Panc1 (cell line): ENCODE results near the gene FUT8. TPM values are rescaled to one million over a fixed set of nuclear protein-coding genes. Genes with fewer than 3 reads are reported as not detected.
"Not testable (repeated sequence)": the region's sequence is repeated elsewhere in the genome, so short reads cannot be mapped to it uniquely, and the experiment has no call there.

Source experiments
- ATAC-seq: fragments of 200-7000 bp; cut with Tn5 transposase; 2 replicates; pipeline ENCODE4 v1.9.1; 2020; ENCODE audit warnings: mild to moderate bottlenecking, moderate library complexity
- BruUV-seq: library from RNA; stranded (reverse); fragments of 400-500 nt; replicated peaks from 2 replicates; lab custom pipeline; 2021; lab: Mats Ljungman, UMichigan
- CTCF ChIA-PET: fragments of 300-600 bp; sonication (Branson Sonifier 250); formaldehyde crosslinking; loops from one replicate; lab custom pipeline; 2022; ENCODE audit warnings: antibody characterized with exemption; lab: Charles Lee
- POLR2A ChIA-PET: fragments of 300-600 bp; sonication (Branson Sonifier 250); formaldehyde crosslinking; loops from one replicate; lab custom pipeline; 2022; ENCODE audit warnings: antibody characterized with exemption; lab: Charles Lee
- DNase-seq: peaks from one replicate; pipeline ENCODE4 v3.0.0-alpha.2; 2010; ENCODE audit warnings: low read depth, low spot score
- H3K27ac ChIP-seq: 2 replicates; pipeline ENCODE4 v1.5.1; 2011; ENCODE audit warnings: mild to moderate bottlenecking, low read length, inconsistent platforms
- H3K27me3 ChIP-seq: fragments of 200-500 bp; sonication (Bioruptor generic); 2 replicates; pipeline ENCODE4 v1.6.0; 2014; ENCODE audit warnings: low read length, inconsistent platforms; ENCODE audit not compliant: control insufficient read depth, insufficient read depth
- H3K36me3 ChIP-seq: fragments of 200-500 bp; sonication (Bioruptor generic); 2 replicates; pipeline ENCODE4 v1.5.1; 2014; ENCODE audit warnings: inconsistent platforms, mild to moderate bottlenecking, low read length, moderate library complexity; ENCODE audit not compliant: control insufficient read depth, insufficient read depth
- H3K4me1 ChIP-seq: 2 replicates; pipeline ENCODE4 v1.5.1; 2011; ENCODE audit warnings: inconsistent platforms, mild to moderate bottlenecking, low read length, moderate library complexity; ENCODE audit not compliant: control insufficient read depth, insufficient read depth
- H3K4me3 ChIP-seq, 2 experiments: 2 replicates each; pipeline ENCODE4 v1.5.1; 2011 to 2012; ENCODE audit warnings: low read depth in 2 of 2, low read length in 2 of 2, mild to moderate bottlenecking in 2 of 2, inconsistent platforms in 1 of 2, moderate library complexity in 1 of 2
- H3K9me3 ChIP-seq: fragments of 200-500 bp; sonication (Bioruptor generic); 2 replicates; pipeline ENCODE4 v1.5.1; 2014; ENCODE audit warnings: low read depth, mild to moderate bottlenecking, inconsistent platforms, low read length, moderate library complexity; ENCODE audit not compliant: control insufficient read depth, insufficient read depth
- CTCF ChIP-seq: fragments of 450-650 bp; IDR thresholded peaks from 2 replicates; pipeline ENCODE4 v1.5.1; 2017; ENCODE audit warnings: mild to moderate bottlenecking
- POLR2AphosphoS5 ChIP-seq: IDR thresholded peaks from 2 replicates; pipeline ENCODE4 v1.6.1; 2012; ENCODE audit warnings: mild to moderate bottlenecking, low read depth, low read length, moderate library complexity
- SIN3A ChIP-seq: IDR thresholded peaks from 2 replicates; pipeline ENCODE4 v1.6.1; 2012; ENCODE audit warnings: low read depth, mild to moderate bottlenecking, low read length, moderate library complexity, borderline replicate concordance; ENCODE audit not compliant: insufficient read depth
- TCF7L2 ChIP-seq: IDR thresholded peaks from 2 replicates; pipeline ENCODE4 v1.6.1; 2011; ENCODE audit warnings: mild to moderate bottlenecking, low read depth, low read length, inconsistent platforms
- in situ Hi-C: cut with HindIII; loops from 2 replicates; pipeline ENCODE4 v1.10.0; 2016; ENCODE audit warnings: low sequenced_read_pairs, low pct_unique_long_range_greater_than_20kb
- intact Hi-C: fragments of 100-400 bp; cut with micrococcal nuclease; formaldehyde crosslinking; loops from one replicate; pipeline ENCODE4 v1.10.0; 2022; ENCODE audit not compliant: unreplicated experiment
- total RNA-seq: library from RNA; stranded (reverse); gene quantifications from one replicate; pipeline ENCODE4 v1.2.1, GENCODE V29; 2021; ENCODE audit not compliant: unreplicated experiment
- TF ChIP-seq, protein P1 (sequence below), 2 experiments: IDR thresholded peaks; 2 replicates each; pipeline ENCODE4 v1.6.1; 2011 to 2012; ENCODE audit warnings: low read depth in 2 of 2, control low read depth in 1 of 2, low read length in 1 of 2, mild to moderate bottlenecking in 1 of 2, moderate library complexity in 1 of 2; ENCODE audit not compliant: insufficient read depth in 1 of 2

FUT8 gene
- total RNA-seq, 1 experiment from 2014 or later = 31.4 TPM

- ATAC-seq (no peak), DNase-seq (no peak)
- intact Hi-C loops = no loop called here
- TF ChIP-seq, protein P1, sequence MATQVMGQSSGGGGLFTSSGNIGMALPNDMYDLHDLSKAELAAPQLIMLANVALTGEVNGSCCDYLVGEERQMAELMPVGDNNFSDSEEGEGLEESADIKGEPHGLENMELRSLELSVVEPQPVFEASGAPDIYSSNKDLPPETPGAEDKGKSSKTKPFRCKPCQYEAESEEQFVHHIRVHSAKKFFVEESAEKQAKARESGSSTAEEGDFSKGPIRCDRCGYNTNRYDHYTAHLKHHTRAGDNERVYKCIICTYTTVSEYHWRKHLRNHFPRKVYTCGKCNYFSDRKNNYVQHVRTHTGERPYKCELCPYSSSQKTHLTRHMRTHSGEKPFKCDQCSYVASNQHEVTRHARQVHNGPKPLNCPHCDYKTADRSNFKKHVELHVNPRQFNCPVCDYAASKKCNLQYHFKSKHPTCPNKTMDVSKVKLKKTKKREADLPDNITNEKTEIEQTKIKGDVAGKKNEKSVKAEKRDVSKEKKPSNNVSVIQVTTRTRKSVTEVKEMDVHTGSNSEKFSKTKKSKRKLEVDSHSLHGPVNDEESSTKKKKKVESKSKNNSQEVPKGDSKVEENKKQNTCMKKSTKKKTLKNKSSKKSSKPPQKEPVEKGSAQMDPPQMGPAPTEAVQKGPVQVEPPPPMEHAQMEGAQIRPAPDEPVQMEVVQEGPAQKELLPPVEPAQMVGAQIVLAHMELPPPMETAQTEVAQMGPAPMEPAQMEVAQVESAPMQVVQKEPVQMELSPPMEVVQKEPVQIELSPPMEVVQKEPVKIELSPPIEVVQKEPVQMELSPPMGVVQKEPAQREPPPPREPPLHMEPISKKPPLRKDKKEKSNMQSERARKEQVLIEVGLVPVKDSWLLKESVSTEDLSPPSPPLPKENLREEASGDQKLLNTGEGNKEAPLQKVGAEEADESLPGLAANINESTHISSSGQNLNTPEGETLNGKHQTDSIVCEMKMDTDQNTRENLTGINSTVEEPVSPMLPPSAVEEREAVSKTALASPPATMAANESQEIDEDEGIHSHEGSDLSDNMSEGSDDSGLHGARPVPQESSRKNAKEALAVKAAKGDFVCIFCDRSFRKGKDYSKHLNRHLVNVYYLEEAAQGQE (IDR thresholded peaks at IDR 0.05; ENCODE audit: insufficient read depth in 1 of 2, low read depth in 2 of 2, low read length in 1 of 2) = no peak
- no peak for TF ChIP-seq CTCF
- no peak for TF ChIP-seq SIN3A
- no peak for TF ChIP-seq POLR2AphosphoS5
- TF ChIP-seq TCF7L2 = no peak
- POLR2A ChIA-PET = no interaction called here
- Histone ChIP-seq H3K9me3 (no peaks in the 10 kb centered on the region), H3K27ac (no peak overlapping the region), H3K4me3 (no peak overlapping the region), H3K27me3 (no peaks in the 10 kb centered on the region), H3K36me3 (no peaks in the 10 kb centered on the region), H3K4me1 (no peaks in the 10 kb centered on the region)
- no TSS peak for BruUV-seq
- in situ Hi-C loops = no loop called here
- CTCF ChIA-PET = no interaction called here
Observed at GRCh38 chr14:65686761-65687160, 274.2 kb downstream of the FUT8 start.

- ATAC-seq (no peak), DNase-seq (no peak)
- no peak overlapping the region for H3K27ac ChIP-seq
- no peak overlapping the region for H3K4me3 ChIP-seq
- ChIA-PET POLR2A (no interaction called here), CTCF (no interaction called here)
- no peaks in the 10 kb centered on the region for H3K27me3 ChIP-seq
- intact Hi-C loops = no loop called here
- H3K4me1 ChIP-seq = no peaks in the 10 kb centered on the region
- no TSS peak for BruUV-seq
- in situ Hi-C loops = no loop called here
- TF ChIP-seq TCF7L2 = no peak
- TF ChIP-seq, protein P1 (IDR thresholded peaks at IDR 0.05; ENCODE audit: insufficient read depth in 1 of 2, low read depth in 2 of 2, low read length in 1 of 2) = no peak
- no peak for TF ChIP-seq POLR2AphosphoS5
- no peaks in the 10 kb centered on the region for H3K36me3 ChIP-seq
- H3K9me3 ChIP-seq = no peaks in the 10 kb centered on the region
Observed at GRCh38 chr14:65689070-65689469, 276.5 kb downstream of the FUT8 start.

GRCh38 chr14:65692566-65692965 lies 280.0 kb downstream of the FUT8 start:
- not testable (repeated sequence) for BruUV-seq

More at GRCh38 chr14:65692566-65692965, 280.0 kb downstream of the FUT8 start:
- intact Hi-C loops, in situ Hi-C loops, CTCF ChIA-PET, H3K4me3 ChIP-seq, ATAC-seq, H3K36me3 ChIP-seq, H3K27me3 ChIP-seq, H3K4me1 ChIP-seq, POLR2A ChIA-PET, H3K9me3 ChIP-seq, DNase-seq, H3K27ac ChIP-seq: not testable (repeated sequence)
